ENCODE data around the gene CTTNBP2.

- TF ChIP-seq REST (IDR thresholded peaks at IDR 0.05; ENCODE audit: insufficient replicate concordance, low read depth) (no peak), POLR2AphosphoS5 (IDR thresholded peaks at IDR 0.05; ENCODE audit: low read depth) (no peak), CTCF (IDR thresholded peaks at IDR 0.05; ENCODE audit: insufficient read depth, low read length) (no peak)
Measured at GRCh38 chr7:117730390-117730789, 142.9 kb downstream of the CTTNBP2 start.
